IMR-90 (cell line): Measurements from ENCODE around the gene AUH. TPM values are rescaled to one million over a fixed set of nuclear protein-coding genes. Genes with fewer than 3 reads are reported as not detected.

Source experiments
- ATAC-seq: fragments of 200-7000 bp; cut with Tn5 transposase; 2 replicates; pipeline ENCODE4 v1.9.1; 2020; ENCODE audit warnings: low read depth, mild to moderate bottlenecking, moderate library complexity
- BruUV-seq: library from RNA; stranded (reverse); fragments of 400-500 nt; replicated peaks from 2 replicates; lab custom pipeline; 2021; lab: Mats Ljungman, UMichigan
- CTCF ChIA-PET: fragments of 300-600 bp; formaldehyde crosslinking; extraction: SDS; loops from one replicate; lab custom pipeline; 2021; ENCODE audit warnings: antibody characterized with exemption; lab: Yijun Ruan, JAX
- POLR2A ChIA-PET: fragments of 300-600 bp; sonication (Branson Sonifier 250); formaldehyde crosslinking; loops from one replicate; lab custom pipeline; 2022; ENCODE audit warnings: antibody characterized with exemption; ENCODE audit not compliant: unreplicated experiment; lab: Charles Lee
- DNase-seq: peaks from one replicate; pipeline ENCODE4 v3.0.0; 2013
- H2AFZ ChIP-seq: replicated peaks from 2 replicates; pipeline ENCODE3; 2013; ENCODE audit warnings: low read length, mild to moderate bottlenecking; ENCODE audit not compliant: poor library complexity
- H2AK5ac ChIP-seq: 2 replicates; pipeline ENCODE4 v1.6.1; 2013; ENCODE audit warnings: low read depth, low read length, inconsistent platforms
- H2AK9ac ChIP-seq: replicated peaks from 2 replicates; pipeline ENCODE3; 2013; ENCODE audit warnings: mild to moderate bottlenecking, low read depth, low read length, moderate library complexity; ENCODE audit not compliant: poor library complexity
- H2BK120ac ChIP-seq: 2 replicates; pipeline ENCODE4 v1.6.1; 2013; ENCODE audit warnings: low read depth, low read length, inconsistent platforms
- H2BK15ac ChIP-seq: 3 replicates; pipeline ENCODE4 v1.6.1; 2013; ENCODE audit warnings: low read depth, low read length, inconsistent platforms
- H2BK20ac ChIP-seq: 2 replicates; pipeline ENCODE4 v1.6.1; 2013; ENCODE audit warnings: low read depth, mild to moderate bottlenecking, inconsistent platforms, low read length, moderate library complexity
- H2BK5ac ChIP-seq: 2 replicates; pipeline ENCODE4 v1.6.1; 2013; ENCODE audit warnings: mild to moderate bottlenecking, low read depth, low read length, inconsistent platforms; ENCODE audit not compliant: poor library complexity, severe bottlenecking
- H3K14ac ChIP-seq: replicated peaks from 2 replicates; pipeline ENCODE4 v1.6.1; 2013; ENCODE audit warnings: low read depth, low read length, inconsistent platforms
- H3K18ac ChIP-seq: 2 replicates; pipeline ENCODE4 v1.6.1; 2013; ENCODE audit warnings: low read depth, low read length, control low read depth
- H3K23ac ChIP-seq: 2 replicates; pipeline ENCODE4 v1.6.1; 2013; ENCODE audit warnings: low read depth, low read length, inconsistent platforms
- H3K27ac ChIP-seq: 2 replicates; pipeline ENCODE4 v1.5.1; 2013; ENCODE audit warnings: mild to moderate bottlenecking, control low read depth, low read length; ENCODE audit not compliant: insufficient read depth
- H3K27me3 ChIP-seq: 2 replicates; pipeline ENCODE4 v1.6.1; 2013; ENCODE audit warnings: low read length; ENCODE audit not compliant: control insufficient read depth, insufficient read depth
- H3K36me3 ChIP-seq: 2 replicates; pipeline ENCODE4 v1.6.1; 2013; ENCODE audit warnings: low read length, mixed read lengths; ENCODE audit not compliant: control insufficient read depth, insufficient read depth
- H3K4ac ChIP-seq: 2 replicates; pipeline ENCODE4 v1.6.1; 2013; ENCODE audit warnings: low read depth, low read length, inconsistent platforms
- H3K4me1 ChIP-seq: 2 replicates; pipeline ENCODE4 v1.6.1; 2013; ENCODE audit warnings: low read length, mixed read lengths; ENCODE audit not compliant: control insufficient read depth, insufficient read depth
- H3K4me2 ChIP-seq: 2 replicates; pipeline ENCODE4 v1.6.1; 2013; ENCODE audit warnings: low read depth, mild to moderate bottlenecking, control low read depth, low read length, moderate library complexity
- H3K4me3 ChIP-seq: 2 replicates; pipeline ENCODE4 v1.5.1; 2013; ENCODE audit warnings: low read depth, mild to moderate bottlenecking, control low read depth, low read length, moderate library complexity; ENCODE audit not compliant: insufficient read depth
- H3K56ac ChIP-seq: 2 replicates; pipeline ENCODE4 v1.6.1; 2013; ENCODE audit warnings: low read length, inconsistent platforms; ENCODE audit not compliant: insufficient read depth; ENCODE audit errors: extremely low read depth
- H3K79me1 ChIP-seq, 2 experiments: 2 replicates each; pipeline ENCODE4 v1.6.1; 2013; ENCODE audit warnings: low read length in 2 of 2, inconsistent platforms in 1 of 2, low read depth in 1 of 2
- H3K9ac ChIP-seq: 2 replicates; pipeline ENCODE4 v1.6.1; 2013; ENCODE audit warnings: low read depth, low read length, control low read depth
- H3K9me1 ChIP-seq: 2 replicates; pipeline ENCODE4 v1.6.1; 2013; ENCODE audit warnings: low read length, inconsistent platforms; ENCODE audit not compliant: insufficient read depth
- H3K9me3 ChIP-seq: 2 replicates; pipeline ENCODE4 v1.6.1; 2013; ENCODE audit warnings: low read length; ENCODE audit not compliant: control insufficient read depth, insufficient read depth
- H4K20me1 ChIP-seq: 2 replicates; pipeline ENCODE4 v1.6.1; 2013; ENCODE audit warnings: low read length, inconsistent platforms; ENCODE audit not compliant: insufficient read depth
- H4K5ac ChIP-seq: 2 replicates; pipeline ENCODE4 v1.6.1; 2013; ENCODE audit warnings: mild to moderate bottlenecking, low read depth, low read length, control low read depth
- H4K8ac ChIP-seq, 2 experiments: 2 replicates each; pipeline ENCODE4 v1.6.1; 2013; ENCODE audit warnings: low read depth in 2 of 2, low read length in 2 of 2, control low read depth in 1 of 2, inconsistent platforms in 1 of 2
- H4K91ac ChIP-seq: 2 replicates; pipeline ENCODE4 v1.6.1; 2013; ENCODE audit warnings: low read depth, low read length, inconsistent platforms; ENCODE audit not compliant: insufficient read depth
- BHLHE40 ChIP-seq: fragments of 150-350 bp; IDR thresholded peaks from 2 replicates; pipeline ENCODE4 v1.6.1; 2016; ENCODE audit warnings: mild to moderate bottlenecking, low read depth, low read length
- CEBPB ChIP-seq: IDR thresholded peaks from 2 replicates; pipeline ENCODE4 v1.6.1; 2012; ENCODE audit warnings: low read depth, low read length, improper control_type of control experiment
- CHD1 ChIP-seq: IDR thresholded peaks from 2 replicates; pipeline ENCODE4 v1.6.1; 2012; ENCODE audit warnings: low read depth, low read length, improper control_type of control experiment
- CTCF ChIP-seq: conservative IDR thresholded peaks from 2 replicates; pipeline ENCODE4 v1.5.1; 2012; ENCODE audit warnings: mild to moderate bottlenecking, low read depth, low read length, improper control_type of control experiment
- ELK1 ChIP-seq: fragments of 150-350 bp; IDR thresholded peaks from 2 replicates; pipeline ENCODE4 v1.6.1; 2016; ENCODE audit warnings: low read depth, mild to moderate bottlenecking, low read length, moderate library complexity, borderline replicate concordance
- FOS ChIP-seq: fragments of 150-350 bp; IDR thresholded peaks from 2 replicates; pipeline ENCODE4 v1.6.1; 2016; ENCODE audit warnings: low read depth, low read length
- MAFK ChIP-seq: IDR thresholded peaks from 2 replicates; pipeline ENCODE4 v1.6.1; 2012; ENCODE audit warnings: low read depth, low read length, improper control_type of control experiment
- MAZ ChIP-seq: IDR thresholded peaks from 2 replicates; pipeline ENCODE4 v1.6.1; 2012; ENCODE audit warnings: low read depth, mild to moderate bottlenecking, low read length, improper control_type of control experiment, moderate library complexity, borderline replicate concordance
- MXI1 ChIP-seq: IDR thresholded peaks from 2 replicates; pipeline ENCODE4 v1.6.1; 2012; ENCODE audit warnings: low read depth, mild to moderate bottlenecking, low read length, moderate library complexity, borderline replicate concordance
- NFE2L2 ChIP-seq: fragments of 150-350 bp; IDR thresholded peaks from 2 replicates; pipeline ENCODE4 v1.6.1; 2016; ENCODE audit warnings: low read depth, mild to moderate bottlenecking, low read length
- POLR2A ChIP-seq: IDR thresholded peaks from 2 replicates; pipeline ENCODE4 v1.6.1; 2012; ENCODE audit warnings: mild to moderate bottlenecking, low read depth, low read length
- RAD21 ChIP-seq: IDR thresholded peaks from 2 replicates; pipeline ENCODE4 v1.6.1; 2012; ENCODE audit warnings: low read length, improper control_type of control experiment
- RCOR1 ChIP-seq: IDR thresholded peaks from 2 replicates; pipeline ENCODE4 v1.6.1; 2012; ENCODE audit warnings: mild to moderate bottlenecking, low read length, improper control_type of control experiment; ENCODE audit not compliant: insufficient replicate concordance
- RFX5 ChIP-seq: IDR thresholded peaks from 2 replicates; pipeline ENCODE4 v1.8.0; 2012; ENCODE audit warnings: low read depth, mild to moderate bottlenecking, low read length, moderate library complexity
- SMC3 ChIP-seq: fragments of 150-350 bp; IDR thresholded peaks from 2 replicates; pipeline ENCODE4 v1.6.1; 2016; ENCODE audit warnings: low read depth, mild to moderate bottlenecking, antibody characterized with exemption, low read length, moderate library complexity
- USF2 ChIP-seq: fragments of 150-350 bp; IDR thresholded peaks from 2 replicates; pipeline ENCODE4 v1.6.1; 2017; ENCODE audit warnings: mild to moderate bottlenecking, antibody characterized with exemption, low read length, low read depth
- WGBS, 2 experiments: methylation state at CpG; one replicate each; pipeline versions ENCODE4 v1.1.5 to v1.1.7; 2013; ENCODE audit warnings: missing lambda C conversion rate in 2 of 2; ENCODE audit not compliant: insufficient read length in 1 of 2; ENCODE audit errors: extremely low coverage in 2 of 2; 5-methylcytosine and 5-hydroxymethylcytosine counted together
- dilution Hi-C: fragments of 300-500 bp; cut with HindIII; formaldehyde crosslinking; loops from one replicate; pipeline ENCODE4 v1.14.3; 2018; ENCODE audit warnings: low sequenced_read_pairs; ENCODE audit not compliant: unreplicated experiment
- in situ Hi-C: fragments of 300-500 bp; cut with MboI; formaldehyde crosslinking; loops from 3 replicates; pipeline ENCODE4 v1.14.3; 2019; ENCODE audit warnings: low sequenced_read_pairs, inconsistent platforms, mixed read lengths
- intact Hi-C: fragments of 100-400 bp; cut with micrococcal nuclease; formaldehyde crosslinking; loops from 2 replicates; pipeline ENCODE4 v1.10.0; 2022
- polyA plus RNA-seq, 3 experiments: library from polyadenylated mRNA; depleted of rRNA; stranded (reverse); fragments of >200 nt; gene quantifications; 2 replicates each; pipeline ENCODE4 v1.2.3, GENCODE V29; 2012; ENCODE audit warnings: low replicate concordance in 1 of 3
- total RNA-seq: library from RNA; depleted of rRNA; stranded (reverse); fragments of >200 nt; gene quantifications from 2 replicates; pipeline ENCODE4 v1.2.3, GENCODE V29; 2012

The AUH gene
- total and polyA plus RNA-seq, 2 of the 4 experiments (the other 2 are of a cell fraction) = 5.9 to 8.1 TPM

DNA sequence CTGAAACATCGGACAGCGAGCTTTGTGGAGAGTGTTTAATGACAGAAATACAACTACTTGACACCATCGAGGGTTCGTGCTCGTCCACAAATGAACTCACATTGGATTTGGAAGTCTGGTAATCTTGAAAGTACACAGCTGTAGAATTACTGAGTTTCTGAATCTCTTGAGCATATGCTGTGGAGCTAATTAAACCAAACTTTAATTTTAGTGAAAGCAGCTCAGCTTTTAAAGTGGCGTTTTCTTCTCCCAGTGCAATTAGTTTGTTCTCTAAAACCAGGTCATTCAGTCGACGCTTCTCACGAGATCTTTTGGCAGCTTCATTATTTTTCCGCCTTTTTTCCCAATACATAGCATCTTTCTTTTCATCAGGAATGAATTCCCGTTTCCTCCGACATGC, 48.4 kb upstream of the AUH start:
- Histone ChIP-seq H2BK120ac (no peak overlapping the region), H3K4ac (no peak overlapping the region), H4K5ac (no peak overlapping the region), H3K27me3 (no peaks in the 10 kb centered on the region), H2AFZ (no peak overlapping the region), H3K23ac (no peak overlapping the region), H2BK20ac (no peak overlapping the region), H3K9me1 (peaks cover 15% of the 10 kb centered on the region), H4K8ac (no peak overlapping the region), H2AK5ac (no peak overlapping the region; the same call in 1 of the 2 replicates), H3K4me2 (no peak overlapping the region), H3K36me3 (peaks cover 34% of the 10 kb centered on the region), H3K79me1 (peaks cover 34 to 66% of the 10 kb centered on the region in 2 experiments), H2BK5ac (no peak overlapping the region), H2BK15ac (no peak overlapping the region), H3K4me1 (peaks cover 9% of the 10 kb centered on the region), H3K27ac (peak overlapping the region; percentile 12; the same call in 1 of the 2 replicates), H3K14ac (0 out of 2 replicates have a peak overlapping the region, but pooled peaks have one; percentile 11), H2AK9ac (no peak overlapping the region), H4K20me1 (peaks cover 41% of the 10 kb centered on the region), H4K91ac (no peak overlapping the region), H3K4me3 (no peak overlapping the region), H3K56ac (no peak overlapping the region), H3K9me3 (no peaks in the 10 kb centered on the region), H3K9ac (no peak overlapping the region), H3K18ac (no peak overlapping the region; the same call in 1 of the 2 replicates)
- BruUV-seq = TSS peak; percentile 65
- DNase-seq = no peak
- no peak for ATAC-seq
- intact Hi-C loops (loop anchor here (10.0 kb wide), 1 partner anchor 1245 kb away; no protein-coding TSS in a partner anchor), dilution Hi-C loops (no loop called here), in situ Hi-C loops (no loop called here)
- POLR2A ChIA-PET = no interaction called here
- TF ChIP-seq POLR2A (no peak), NFE2L2 (no peak), USF2 (no peak), FOS (no peak), SMC3 (no peak), ELK1 (no peak), MAFK (no peak), CEBPB (no peak), MAZ (no peak), MXI1 (no peak), RAD21 (no peak), RFX5 (no peak), BHLHE40 (no peak), RCOR1 (no peak), CTCF (no peak), CHD1 (no peak)
- 94% methylated on average over 7 of the region's 12 CpGs; no CpG with 5 or more reads in 1 of the 2 experiments for WGBS, 2 experiments
- CTCF ChIA-PET = interaction anchor here (1.0 kb wide), 1 partner anchor 12 kb away, joined by 3 read pairs; no protein-coding TSS in a partner anchor
